Endothelial cell of umbilical vein (primary cell): ENCODE measurements around the gene DGKI. TPM values are rescaled to one million over a fixed set of nuclear protein-coding genes. Genes with fewer than 3 reads are reported as not detected.

Experiments
- BruUV-seq: library from RNA; stranded (reverse); fragments of 400-500 nt; replicated peaks from 2 replicates; lab custom pipeline; 2021; lab: Mats Ljungman, UMichigan
- CTCF ChIA-PET: fragments of 300-600, 350-600 bp; sonication (Branson Sonifier 250); formaldehyde crosslinking; loops from one replicate; lab custom pipeline; 2021; ENCODE audit warnings: antibody characterized with exemption, inconsistent platforms; lab: Charles Lee
- POLR2A ChIA-PET: fragments of 300-600, 350-600 bp; sonication (Branson Sonifier 250); formaldehyde crosslinking; loops from one replicate; lab custom pipeline; 2021; ENCODE audit warnings: antibody characterized with exemption, inconsistent platforms; lab: Charles Lee
- DNase-seq: peaks from one replicate; pipeline ENCODE4 v3.0.0-alpha.2; 2011; ENCODE audit warnings: low read depth, low spot score
- FAIRE-seq: peaks from 2 replicates; lab custom pipeline; 2011; peaks lifted over from hg19 to GRCh38; lab: Jason Lieb, UNC
- H2AFZ ChIP-seq: 2 replicates; pipeline ENCODE4 v1.6.0; 2012; ENCODE audit warnings: low read depth, low read length, control low read depth, inconsistent platforms
- H3K27ac ChIP-seq: 2 replicates; pipeline ENCODE4 v1.5.1; 2011; ENCODE audit warnings: low read depth, mild to moderate bottlenecking, control low read depth, low read length, moderate library complexity; ENCODE audit not compliant: insufficient read depth
- H3K27me3 ChIP-seq, 2 experiments: 2 replicates each; pipeline versions ENCODE4 v1.6.0 to v1.6.1; 2011; ENCODE audit warnings: low read length in 2 of 2, mixed read lengths in 1 of 2; ENCODE audit not compliant: control insufficient read depth in 2 of 2, insufficient read depth in 2 of 2
- H3K36me3 ChIP-seq, 2 experiments: 2 replicates in 1 of 2; 3 replicates in 1 of 2; pipeline ENCODE4 v1.5.1; 2011; ENCODE audit warnings: low read length in 2 of 2, mild to moderate bottlenecking in 1 of 2, moderate library complexity in 1 of 2; ENCODE audit not compliant: control insufficient read depth in 2 of 2, insufficient read depth in 2 of 2; ENCODE audit errors: extremely low read depth in 1 of 2
- H3K4me1 ChIP-seq: 3 replicates; pipeline ENCODE4 v1.5.1; 2011; ENCODE audit warnings: mild to moderate bottlenecking, low read length; ENCODE audit not compliant: control insufficient read depth, insufficient read depth; ENCODE audit errors: extremely low read depth
- H3K4me2 ChIP-seq: 2 replicates; pipeline ENCODE4 v1.6.1; 2011; ENCODE audit warnings: low read length, control low read depth, mixed read lengths; ENCODE audit not compliant: insufficient read depth
- H3K4me3 ChIP-seq, 3 experiments: fragments of 200-600 bp in 1 of 3; sonication (generic), shearing (Covaris generic) in 1 of 3; replicated peaks in 1 of 3; 2 replicates each; pipeline ENCODE4 v1.5.1; 2011 to 2016; ENCODE audit warnings: control low read depth in 3 of 3, low read length in 3 of 3, mild to moderate bottlenecking in 2 of 3, inconsistent platforms in 1 of 3, low read depth in 1 of 3, moderate library complexity in 1 of 3; ENCODE audit not compliant: insufficient read depth in 1 of 3
- H3K79me2 ChIP-seq: 2 replicates; pipeline ENCODE4 v1.6.0; 2012; ENCODE audit warnings: low read length, inconsistent platforms; ENCODE audit not compliant: control insufficient read depth, insufficient read depth
- H3K9ac ChIP-seq: replicated peaks from 2 replicates; pipeline ENCODE3; 2011; ENCODE audit warnings: low read length, control low read depth; ENCODE audit not compliant: insufficient read depth; ENCODE audit errors: extremely low read depth
- H3K9me1 ChIP-seq: replicated peaks from 3 replicates; pipeline ENCODE4 v1.6.0; 2011; ENCODE audit warnings: mild to moderate bottlenecking, low read length; ENCODE audit not compliant: control insufficient read depth, insufficient read depth; ENCODE audit errors: extremely low read depth
- H3K9me3 ChIP-seq: replicated peaks from 2 replicates; pipeline ENCODE4 v1.5.1; 2012; ENCODE audit warnings: low read length, inconsistent platforms; ENCODE audit not compliant: control insufficient read depth, insufficient read depth
- H4K20me1 ChIP-seq: replicated peaks from 2 replicates; pipeline ENCODE3; 2011; ENCODE audit warnings: mild to moderate bottlenecking, low read length; ENCODE audit not compliant: control insufficient read depth, insufficient read depth; ENCODE audit errors: extremely low read depth
- EZH2 ChIP-seq: IDR thresholded peaks from 2 replicates; pipeline ENCODE4 v1.6.1; 2012; ENCODE audit warnings: borderline replicate concordance, low read depth, mild to moderate bottlenecking, moderate library complexity, low read length, inconsistent platforms; ENCODE audit not compliant: severe bottlenecking
- FOS ChIP-seq: IDR thresholded peaks from 2 replicates; pipeline ENCODE4 v1.6.1; 2011; ENCODE audit warnings: mild to moderate bottlenecking, low read length, moderate library complexity, borderline replicate concordance; ENCODE audit not compliant: insufficient read depth
- GATA2 ChIP-seq: IDR thresholded peaks from 2 replicates; pipeline ENCODE4 v1.7.0; 2011; ENCODE audit warnings: low read depth, mild to moderate bottlenecking, moderate library complexity, mixed read lengths, low read length; ENCODE audit not compliant: insufficient read length, insufficient read depth
- JUN ChIP-seq: IDR thresholded peaks from 2 replicates; pipeline ENCODE4 v1.6.1; 2011; ENCODE audit warnings: borderline replicate concordance, low read depth; ENCODE audit not compliant: insufficient read length, insufficient read depth
- MYC ChIP-seq: IDR thresholded peaks from one replicate; pipeline ENCODE4 v1.6.1; 2011; ENCODE audit warnings: mild to moderate bottlenecking, low read depth, low read length
- POLR2A ChIP-seq: IDR thresholded peaks from 2 replicates; pipeline ENCODE4 v1.6.1; 2012; ENCODE audit warnings: low read depth, mild to moderate bottlenecking, control low read depth, low read length
- POLR2AphosphoS5 ChIP-seq: IDR thresholded peaks from 2 replicates; pipeline ENCODE4 v1.6.1; 2012; ENCODE audit warnings: low read depth, mild to moderate bottlenecking, control low read depth, low read length, moderate library complexity; ENCODE audit not compliant: insufficient read depth
- dilution Hi-C: fragments of 300-500 bp; cut with MboI; formaldehyde crosslinking; loops from one replicate; pipeline ENCODE4 v1.15.0; 2019; ENCODE audit warnings: low sequenced_read_pairs; ENCODE audit not compliant: extremely low pct_ligation_motif_present
- intact Hi-C: fragments of 100-400 bp; cut with micrococcal nuclease; formaldehyde crosslinking; loops from one replicate; pipeline ENCODE4 v1.10.0; 2022
- polyA plus RNA-seq, 4 experiments: library from polyadenylated mRNA; depleted of rRNA in 3 of 4; stranded (reverse) in 3 of 4; unstranded in 1 of 4; fragments of >200 nt; gene quantifications; 2 replicates each; pipeline versions ENCODE4 v1.2.1 to v1.2.3, GENCODE V29; 2011 to 2012; ENCODE audit warnings: missing spikeins in 1 of 4
- total RNA-seq: library from RNA; stranded (reverse); gene quantifications from 2 replicates; pipeline ENCODE4 v1.2.3, GENCODE V29; 2021
- TF ChIP-seq, protein P1 (sequence below): IDR thresholded peaks from 2 replicates; pipeline ENCODE4 v1.6.1; 2011; ENCODE audit not compliant: insufficient read depth, insufficient read length
- TF ChIP-seq, protein P2 (sequence below), 2 donors: IDR thresholded peaks; 1 replicate in 1 of 2; 2 replicates in 1 of 2; pipeline ENCODE4 v1.5.1; 2011; ENCODE audit warnings: low read length in 2 of 2, mild to moderate bottlenecking in 2 of 2, moderate library complexity in 2 of 2, control low read depth in 1 of 2, inconsistent platforms in 1 of 2, low read depth in 1 of 2; ENCODE audit not compliant: insufficient read depth in 1 of 2; ENCODE audit errors: extremely low read depth in 1 of 2

DGKI gene
- total and polyA plus RNA-seq, 2 donors (not counting 3 experiments of a cell fraction or from before 2014, with no cell fraction given), result 0.11 to 0.51 TPM

DNA sequence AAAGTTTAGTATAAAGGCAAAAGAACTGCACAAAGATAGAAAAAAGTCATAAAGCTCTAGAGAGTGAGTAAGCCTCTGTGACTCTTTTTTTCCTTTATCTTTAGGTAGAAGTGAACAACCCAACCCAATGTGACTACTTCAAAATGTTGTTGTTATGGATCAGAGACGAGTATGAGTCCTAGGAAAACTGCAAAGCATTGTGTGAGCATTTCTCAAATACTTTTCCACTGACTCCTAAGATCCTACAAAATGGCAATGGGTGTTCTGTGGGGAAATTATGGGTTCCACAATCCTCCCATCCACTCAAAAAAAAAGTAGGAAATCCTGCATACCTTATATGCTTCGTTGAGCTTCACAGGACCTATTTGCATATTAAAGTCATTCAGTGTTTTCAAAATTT lies 177.1 kb downstream of the DGKI start:
- Histone ChIP-seq H3K9ac (no peak overlapping the region), H3K4me2 (no peak overlapping the region), H3K4me3 (no peak overlapping the region), H3K4me1 (no peaks in the 10 kb centered on the region), H3K9me1 (no peaks in the 10 kb centered on the region), H3K79me2 (no peaks in the 10 kb centered on the region), H3K36me3 (no peaks in the 10 kb centered on the region), H3K27ac (no peak overlapping the region), H2AFZ (no peak overlapping the region), H3K9me3 (no peaks in the 10 kb centered on the region), H4K20me1 (no peaks in the 10 kb centered on the region), H3K27me3 (no peaks in the 10 kb centered on the region)
- no TSS peak for BruUV-seq
- ChIA-PET CTCF (interaction anchor here (2.9 kb wide), 1 partner anchor 14 kb away, joined by 10 read pairs; no protein-coding TSS in a partner anchor), POLR2A (no interaction called here)
- intact Hi-C loops (no loop called here), dilution Hi-C loops (no loop called here)
- TF ChIP-seq MYC (no peak), JUN (no peak), EZH2 (no peak), GATA2 (no peak), POLR2AphosphoS5 (no peak), POLR2A (no peak), FOS (no peak)
- TF ChIP-seq, protein P1, sequence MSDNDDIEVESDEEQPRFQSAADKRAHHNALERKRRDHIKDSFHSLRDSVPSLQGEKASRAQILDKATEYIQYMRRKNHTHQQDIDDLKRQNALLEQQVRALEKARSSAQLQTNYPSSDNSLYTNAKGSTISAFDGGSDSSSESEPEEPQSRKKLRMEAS, result no peak
- TF ChIP-seq, protein P2, sequence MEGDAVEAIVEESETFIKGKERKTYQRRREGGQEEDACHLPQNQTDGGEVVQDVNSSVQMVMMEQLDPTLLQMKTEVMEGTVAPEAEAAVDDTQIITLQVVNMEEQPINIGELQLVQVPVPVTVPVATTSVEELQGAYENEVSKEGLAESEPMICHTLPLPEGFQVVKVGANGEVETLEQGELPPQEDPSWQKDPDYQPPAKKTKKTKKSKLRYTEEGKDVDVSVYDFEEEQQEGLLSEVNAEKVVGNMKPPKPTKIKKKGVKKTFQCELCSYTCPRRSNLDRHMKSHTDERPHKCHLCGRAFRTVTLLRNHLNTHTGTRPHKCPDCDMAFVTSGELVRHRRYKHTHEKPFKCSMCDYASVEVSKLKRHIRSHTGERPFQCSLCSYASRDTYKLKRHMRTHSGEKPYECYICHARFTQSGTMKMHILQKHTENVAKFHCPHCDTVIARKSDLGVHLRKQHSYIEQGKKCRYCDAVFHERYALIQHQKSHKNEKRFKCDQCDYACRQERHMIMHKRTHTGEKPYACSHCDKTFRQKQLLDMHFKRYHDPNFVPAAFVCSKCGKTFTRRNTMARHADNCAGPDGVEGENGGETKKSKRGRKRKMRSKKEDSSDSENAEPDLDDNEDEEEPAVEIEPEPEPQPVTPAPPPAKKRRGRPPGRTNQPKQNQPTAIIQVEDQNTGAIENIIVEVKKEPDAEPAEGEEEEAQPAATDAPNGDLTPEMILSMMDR (IDR thresholded peaks at IDR 0.05; ENCODE audit: extremely low read depth in 1 of 2, insufficient read depth in 1 of 2, low read depth in 1 of 2, low read length in 2 of 2), result no peak
- no peak for FAIRE-seq
- no peak for DNase-seq
